GM19240 (cell line): Measurements from ENCODE around the gene SORCS2.

Experiments
- DNase-seq: peaks from one replicate; pipeline ENCODE4 v3.0.0; 2011; ENCODE audit warnings: low spot score; ENCODE audit not compliant: insufficient read length

Gene SORCS2

DNA sequence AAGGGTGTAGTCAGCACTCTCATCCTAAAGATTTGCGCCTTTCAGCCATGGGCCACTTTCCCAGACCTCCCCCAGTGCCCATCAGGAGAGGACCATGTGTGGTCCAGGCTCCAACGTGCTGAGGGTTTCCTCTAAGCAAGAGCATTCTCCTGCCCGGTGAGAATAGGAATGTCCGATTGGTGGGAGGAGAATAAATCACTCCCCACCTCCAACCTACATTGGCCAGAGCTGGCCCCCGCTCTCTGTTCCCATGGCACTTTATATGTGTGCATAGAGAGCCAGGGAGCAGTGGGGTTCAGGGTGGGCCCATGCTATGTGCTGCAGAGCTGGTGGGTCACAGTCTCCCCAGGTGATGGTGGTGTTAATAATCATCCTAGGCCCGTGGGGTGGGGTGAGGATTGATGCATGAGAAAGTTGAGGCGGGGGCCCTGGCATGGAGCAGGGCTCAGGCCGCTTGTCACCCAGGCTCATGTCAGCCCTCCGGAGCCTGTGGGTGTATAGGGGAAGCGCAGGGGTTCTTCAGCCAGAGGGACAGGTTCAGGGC, 6.8 kb upstream of the SORCS2 start:
- DNase-seq = no peak

DNA sequence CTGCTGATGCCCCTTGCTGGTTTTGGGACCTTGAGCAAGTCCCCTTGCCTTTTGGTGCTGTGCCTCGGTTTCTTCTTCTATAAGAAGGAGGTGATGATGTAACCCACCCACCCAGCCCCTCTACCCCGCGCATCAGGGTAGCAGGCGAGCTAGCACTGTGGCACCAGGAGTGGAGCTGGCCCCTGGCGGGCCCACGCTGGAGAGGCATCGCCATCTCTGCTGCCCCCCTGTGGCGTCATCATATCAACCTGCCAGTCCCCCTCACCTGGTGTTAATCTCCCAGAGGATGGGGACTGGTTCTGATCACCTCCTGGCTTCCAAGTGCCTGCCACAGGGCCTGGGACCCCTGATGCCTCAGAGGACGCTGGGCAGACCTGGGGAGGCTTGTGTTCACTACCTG, 6.3 kb upstream of the SORCS2 start:
- no peak for DNase-seq

DNA sequence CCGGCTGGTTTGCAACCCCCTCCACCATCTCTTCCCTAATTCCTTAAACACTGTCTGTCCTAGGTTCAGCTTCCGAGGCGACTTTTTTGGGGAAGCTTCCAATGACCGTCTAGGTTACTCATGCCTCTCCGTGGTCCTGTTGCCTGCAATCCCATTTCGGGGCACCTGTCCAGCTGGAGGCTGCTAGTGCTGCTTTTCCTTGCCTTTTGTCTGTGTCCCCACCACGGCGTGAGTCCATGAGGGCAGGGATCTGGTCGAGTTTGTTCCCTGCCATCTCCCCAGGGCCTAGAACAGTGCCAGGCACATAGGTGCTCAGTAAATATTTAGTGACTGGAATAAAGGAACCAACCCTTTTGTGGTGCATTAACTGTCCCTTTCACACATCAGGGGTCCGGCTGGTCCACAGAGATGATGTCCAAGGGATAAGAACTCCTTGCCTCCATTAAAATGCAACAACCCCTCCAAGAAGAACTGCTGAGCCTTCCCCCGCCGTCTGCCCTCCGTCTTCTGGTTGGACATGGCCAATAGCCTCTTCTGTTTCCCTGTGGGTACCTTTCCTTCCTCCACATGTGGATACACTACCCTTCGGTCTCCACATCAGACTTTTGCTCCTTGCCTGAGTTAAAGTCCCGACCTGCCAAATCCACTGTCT, 5.7 kb upstream of the SORCS2 start:
- DNase-seq = no peak

DNA sequence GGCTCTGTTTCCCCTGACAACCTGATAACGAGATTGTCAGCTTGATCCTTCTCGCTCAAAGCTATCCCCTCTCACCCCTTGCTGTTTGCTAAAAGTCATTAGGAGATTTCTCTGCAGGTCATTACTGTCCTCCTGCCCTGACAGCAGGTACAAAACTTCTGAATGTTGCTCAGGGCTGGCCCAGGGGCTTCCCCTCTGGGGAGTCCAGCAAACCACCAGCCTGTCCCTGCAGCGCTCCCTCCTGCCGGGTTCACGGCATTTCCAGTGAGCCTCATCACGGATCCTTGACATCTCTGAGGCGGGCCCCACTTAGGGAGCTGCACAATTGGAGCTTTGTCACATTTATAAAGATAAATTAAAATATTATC, 5.2 kb upstream of the SORCS2 start:
- DNase-seq = no peak

DNA sequence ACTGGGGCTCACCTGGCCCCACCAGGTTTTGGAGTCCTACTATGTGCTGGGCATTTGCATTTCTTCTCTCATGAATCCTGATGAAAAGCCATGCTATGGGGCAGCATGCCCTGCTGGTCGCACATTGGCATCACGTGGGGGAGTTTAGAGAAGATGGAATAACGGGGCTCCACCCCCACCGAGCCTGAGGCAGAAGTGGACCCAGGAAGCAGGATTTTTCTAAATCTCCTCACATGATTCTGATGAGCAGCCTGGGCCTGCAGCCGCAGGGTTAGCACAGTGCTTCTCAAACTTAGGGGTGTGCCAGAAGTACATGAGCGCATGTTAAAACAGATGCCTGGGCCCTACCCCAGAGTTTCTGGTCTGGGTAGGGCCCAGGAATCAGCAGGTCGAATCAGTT, 4.6 kb upstream of the SORCS2 start:
- no peak for DNase-seq

DNA sequence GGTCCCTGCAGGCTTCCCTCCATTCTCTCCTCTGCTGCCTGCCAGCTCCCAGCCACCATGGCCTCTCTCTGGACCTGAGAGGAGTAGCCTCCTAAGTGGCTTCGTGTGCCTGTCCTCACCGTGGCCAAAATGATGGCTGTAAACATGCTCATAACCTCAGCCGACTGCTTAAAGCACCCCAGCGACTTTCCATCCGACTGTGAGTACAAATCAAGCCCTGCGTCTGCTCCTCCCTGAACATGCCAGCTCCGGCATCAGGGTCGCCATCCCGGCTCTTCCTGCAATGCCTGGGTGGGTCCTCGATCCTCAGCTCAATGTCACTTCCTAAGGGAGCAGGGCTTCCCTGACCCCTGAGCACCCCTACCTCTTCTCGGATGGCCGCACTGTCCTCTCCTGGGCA, 3.3 kb upstream of the SORCS2 start:
- no peak for DNase-seq

DNA sequence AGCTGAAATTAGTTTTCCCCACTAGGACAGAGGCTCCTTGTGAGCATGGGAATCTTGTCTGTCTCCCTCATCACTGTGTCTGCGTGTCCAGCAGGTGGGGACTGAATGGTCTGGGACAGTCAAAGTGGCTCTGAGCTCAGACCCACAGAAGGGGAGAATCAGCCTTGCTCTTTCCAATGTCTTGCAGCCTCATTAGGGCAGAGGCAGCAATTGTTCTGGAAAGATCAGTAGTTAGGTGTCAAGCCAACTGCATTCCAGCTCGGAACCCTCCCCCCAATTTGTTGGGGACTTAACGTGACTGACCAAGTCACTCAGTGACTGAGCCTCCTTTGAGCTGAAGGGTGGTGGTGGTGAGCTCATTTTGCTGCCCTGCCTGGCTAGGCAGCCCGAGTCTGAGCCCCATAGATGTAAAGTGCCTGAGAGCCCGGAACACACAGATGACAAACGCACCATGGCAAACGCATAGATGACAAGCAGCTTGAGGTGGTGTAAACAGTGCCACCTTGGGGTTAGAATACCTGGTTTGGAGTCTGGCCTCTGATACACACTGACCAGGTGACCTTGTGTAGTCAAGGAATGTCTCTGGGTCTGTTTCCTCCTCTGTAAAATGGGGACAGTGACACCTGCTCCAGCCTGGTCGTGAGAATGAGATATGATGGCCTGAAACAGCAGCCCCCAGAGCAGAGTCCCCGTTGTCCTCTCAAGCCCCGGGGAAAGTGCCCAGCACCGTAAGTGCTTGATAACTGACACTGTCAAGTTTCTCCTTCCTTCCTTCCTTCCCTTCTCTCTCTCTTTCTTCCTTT, 2.7 kb upstream of the SORCS2 start:
- DNase-seq = no peak

DNA sequence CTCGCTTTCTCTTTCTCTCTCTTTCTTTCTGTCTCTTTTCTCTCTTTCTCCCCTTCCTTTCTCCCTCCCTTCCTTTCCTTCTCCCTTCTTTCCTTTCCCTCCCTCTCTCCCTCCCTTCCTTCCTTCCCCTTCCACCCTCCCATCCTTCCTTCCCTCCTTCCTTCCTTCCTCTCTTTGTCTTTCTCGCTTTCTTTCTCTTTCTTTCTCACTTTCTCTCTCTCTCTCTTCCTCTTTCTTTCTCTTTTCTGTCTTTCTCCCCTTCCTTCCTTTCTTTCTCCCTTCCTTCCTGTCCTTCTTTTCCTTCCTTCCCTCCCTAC, 2.1 kb upstream of the SORCS2 start:
- no peak for DNase-seq

DNA sequence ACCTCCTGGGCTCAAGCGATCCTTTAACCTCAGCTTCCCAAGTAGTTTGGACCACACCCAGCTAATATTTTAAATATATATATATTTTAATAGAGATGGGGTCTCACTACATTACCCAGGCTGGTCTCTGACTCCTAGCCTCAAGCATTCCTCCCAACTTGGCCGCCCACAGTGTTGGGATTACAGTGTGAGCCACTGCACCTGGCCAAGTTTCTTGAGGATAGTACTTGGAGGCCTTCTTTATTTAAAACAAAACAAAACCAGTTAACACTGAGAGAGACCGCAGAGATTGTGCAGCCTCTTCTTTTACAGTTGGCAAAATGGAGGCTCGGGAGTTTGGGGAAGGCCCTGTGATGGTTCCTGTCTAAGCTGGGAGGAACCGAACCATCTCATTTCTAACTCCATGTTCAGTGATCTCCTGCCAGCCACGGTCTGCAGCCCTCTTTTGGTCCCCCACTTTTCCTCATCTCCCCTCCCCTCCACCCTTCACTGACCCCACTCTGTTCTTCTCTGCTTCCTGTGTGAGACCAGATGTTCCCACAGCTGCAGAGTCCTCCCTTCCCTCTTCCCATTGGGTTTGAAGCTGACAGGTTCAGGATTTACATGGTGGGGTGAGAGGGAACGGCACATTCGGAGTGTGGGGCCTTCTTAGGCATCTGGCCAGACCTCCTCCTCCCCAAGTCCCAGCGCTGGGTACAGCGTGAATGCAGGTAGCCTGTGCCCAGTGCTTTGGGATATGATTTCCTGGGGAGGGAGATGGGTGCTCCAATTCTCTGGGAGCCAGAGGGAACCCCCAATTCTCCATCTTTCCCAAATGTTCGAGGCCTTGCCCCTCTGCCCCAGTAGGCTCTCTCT, 1.4 kb upstream of the SORCS2 start:
- DNase-seq = no peak

DNA sequence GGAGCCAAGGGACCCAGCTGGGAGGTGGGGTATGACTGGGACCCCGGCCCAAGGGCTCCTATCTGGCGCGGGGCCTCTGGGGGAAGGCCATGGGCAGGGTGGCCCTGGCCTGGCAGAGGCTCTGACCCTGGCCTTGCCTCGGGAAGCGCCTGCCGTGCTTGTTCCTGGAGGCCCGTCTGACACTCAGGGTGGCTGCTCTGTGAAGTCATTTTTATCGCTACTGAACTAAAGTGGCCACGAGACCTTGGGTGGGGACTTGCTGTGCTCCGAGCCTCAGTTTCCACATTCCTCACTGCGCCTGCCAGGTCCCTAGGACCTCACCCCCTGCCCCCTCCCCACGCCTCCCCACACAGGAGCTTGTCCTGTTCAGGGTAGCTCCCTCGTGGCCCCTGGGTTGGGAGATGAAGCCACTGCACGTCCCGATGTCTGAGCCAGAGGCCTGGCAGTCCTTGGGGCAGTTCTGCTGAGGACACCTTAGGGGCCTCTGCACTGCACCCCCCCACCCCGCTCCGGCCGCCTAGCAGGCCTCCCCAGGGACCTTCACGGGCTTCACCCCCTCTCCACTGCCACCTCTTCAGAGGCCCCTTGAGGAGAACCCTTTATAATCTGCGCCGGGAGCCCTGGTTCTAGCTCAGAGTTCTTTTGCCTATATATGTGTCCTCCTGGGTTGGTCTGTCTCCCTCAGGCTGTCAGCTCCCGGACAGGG, 639 bp upstream of the SORCS2 start:
- DNase-seq = no peak

DNA sequence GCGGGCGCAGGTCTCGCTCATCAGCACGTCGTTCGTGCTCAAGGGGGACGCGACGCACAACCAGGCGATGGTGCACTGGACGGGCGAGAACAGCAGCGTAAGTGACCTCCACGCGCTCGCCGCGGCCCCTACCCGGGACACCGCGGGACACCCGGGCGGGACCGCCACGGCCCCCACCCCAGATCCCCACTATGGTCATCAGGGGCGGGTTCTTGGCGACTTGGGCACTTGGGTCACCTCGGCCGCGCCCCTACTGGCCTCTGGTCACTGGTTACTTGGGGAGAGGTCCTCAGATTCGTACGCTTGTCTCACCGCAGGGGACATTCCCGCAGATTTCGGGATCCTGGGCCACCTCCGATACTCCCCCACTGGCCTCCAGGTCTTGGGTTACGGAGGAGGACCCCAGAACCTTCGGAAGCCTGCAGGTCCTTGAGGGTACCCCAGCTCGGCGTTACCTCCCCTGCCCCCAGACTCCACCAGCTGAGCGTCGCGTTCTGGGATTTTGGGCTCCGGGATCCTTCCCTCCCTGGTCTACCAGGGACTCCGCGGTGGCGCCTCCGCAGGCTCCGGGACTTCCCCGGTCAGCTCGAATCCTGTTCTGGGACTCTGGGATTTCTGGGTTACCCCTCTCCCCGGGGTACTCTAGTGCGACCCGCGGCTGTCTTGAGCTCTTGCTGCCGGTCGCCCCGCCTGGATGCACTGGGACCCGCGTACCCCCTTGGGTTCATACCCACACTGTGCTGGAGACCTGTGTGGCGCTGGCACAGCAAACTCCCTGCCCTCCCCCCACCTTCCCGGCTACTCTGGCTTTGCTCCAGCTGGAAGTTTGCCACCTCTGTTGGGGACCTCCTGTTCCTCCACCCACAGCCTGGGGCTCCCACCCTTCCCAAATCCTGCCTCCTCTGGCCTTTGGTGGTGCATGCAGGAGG, 956 bp downstream of the SORCS2 start:
- no peak for DNase-seq

DNA sequence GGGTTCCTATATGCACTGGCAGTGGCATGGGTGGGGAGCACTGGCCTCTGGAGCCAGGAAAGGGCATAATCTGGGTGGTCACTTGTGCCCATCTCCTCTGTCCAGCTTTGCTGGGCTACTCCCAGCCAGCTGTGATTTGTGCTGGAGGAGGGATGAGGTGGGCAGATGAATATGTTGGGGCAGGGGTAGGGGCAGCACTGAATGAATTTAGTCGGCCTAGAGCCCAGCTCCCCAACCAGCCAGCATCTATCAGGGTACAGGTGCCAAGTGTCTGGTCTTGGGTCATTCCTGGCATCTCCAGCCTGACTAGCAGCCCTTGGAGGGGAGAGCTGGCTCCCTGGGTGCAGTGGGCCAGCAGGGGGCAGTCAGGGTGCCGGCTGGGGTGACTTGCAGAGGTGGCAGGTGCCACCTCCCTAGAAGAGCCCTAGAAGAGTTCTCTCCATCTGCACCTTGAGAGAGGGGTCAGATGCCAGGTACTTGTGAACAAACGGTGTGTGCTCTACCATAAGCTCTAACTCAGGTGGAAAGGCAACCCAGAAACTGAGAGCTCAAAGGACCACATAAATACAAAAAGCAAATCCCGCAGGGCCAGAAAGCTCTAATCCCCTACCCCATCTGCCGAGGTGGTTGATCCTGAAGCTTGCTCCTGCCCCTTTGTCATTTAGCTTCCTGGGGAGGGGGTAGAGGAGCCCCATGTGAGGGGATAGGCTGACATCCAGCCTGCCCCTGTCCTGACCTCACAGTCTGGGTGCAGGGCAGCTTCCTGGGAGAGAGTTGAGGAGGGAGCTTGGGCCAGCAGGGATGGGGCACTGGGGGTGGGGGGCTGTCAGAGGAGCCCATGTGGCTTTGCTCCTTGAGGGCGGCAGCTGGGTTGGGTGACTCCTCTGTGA, 2.2 kb downstream of the SORCS2 start:
- no peak for DNase-seq

DNA sequence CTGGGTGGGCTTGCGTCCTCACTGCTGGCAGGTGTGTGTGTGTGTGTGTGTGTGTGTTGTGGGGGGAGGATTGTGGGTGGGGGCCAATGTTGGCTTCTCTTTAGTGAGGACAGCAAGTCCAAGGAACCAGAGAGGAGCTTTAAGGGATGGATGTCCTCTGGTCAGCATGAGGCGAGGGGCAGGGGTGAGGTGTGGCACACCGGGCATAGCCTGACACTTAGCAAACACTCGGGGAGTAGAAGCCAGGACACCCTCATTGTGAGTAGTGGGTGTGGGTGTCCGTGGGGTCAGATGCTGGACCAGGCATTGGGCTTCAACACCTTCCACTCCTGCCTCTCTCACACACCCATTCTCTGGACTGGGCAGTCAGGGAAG, 2.8 kb downstream of the SORCS2 start:
- no peak for DNase-seq

DNA sequence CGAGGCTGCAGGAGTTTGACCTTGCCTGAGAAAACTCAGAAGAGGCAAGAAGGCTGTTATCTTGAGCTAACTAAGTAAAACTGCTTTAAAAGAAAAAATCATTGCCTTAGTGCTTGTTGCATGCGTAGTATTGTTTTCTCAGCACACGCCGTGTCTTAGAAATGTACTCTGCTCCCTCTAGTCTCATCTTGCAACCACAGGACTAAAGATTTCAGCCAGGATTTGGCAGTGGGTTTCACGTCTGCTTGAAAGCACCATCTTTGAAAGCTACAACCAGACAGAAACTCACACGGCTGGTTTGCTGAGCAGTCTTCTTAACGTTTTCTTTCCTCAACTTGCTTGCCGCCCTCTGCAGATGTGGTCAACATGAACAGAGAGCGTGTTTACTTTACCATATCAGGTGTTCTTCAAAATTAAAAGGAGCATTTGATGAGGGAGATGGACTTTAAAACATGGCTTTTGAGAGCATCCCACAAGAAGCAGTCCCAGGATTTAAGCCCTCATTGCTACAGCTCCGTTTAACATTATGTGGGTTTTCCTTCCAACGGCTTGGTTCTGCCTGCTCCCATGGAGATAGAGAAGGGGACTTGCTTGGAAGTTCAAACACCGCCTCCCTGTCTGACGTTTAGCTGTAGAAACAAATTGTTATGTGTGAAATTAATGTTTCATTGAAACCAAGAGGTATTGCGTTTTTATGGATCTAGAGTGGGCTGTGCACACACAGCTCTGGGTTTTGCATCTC, 3.4 kb downstream of the SORCS2 start:
- DNase-seq = no peak

DNA sequence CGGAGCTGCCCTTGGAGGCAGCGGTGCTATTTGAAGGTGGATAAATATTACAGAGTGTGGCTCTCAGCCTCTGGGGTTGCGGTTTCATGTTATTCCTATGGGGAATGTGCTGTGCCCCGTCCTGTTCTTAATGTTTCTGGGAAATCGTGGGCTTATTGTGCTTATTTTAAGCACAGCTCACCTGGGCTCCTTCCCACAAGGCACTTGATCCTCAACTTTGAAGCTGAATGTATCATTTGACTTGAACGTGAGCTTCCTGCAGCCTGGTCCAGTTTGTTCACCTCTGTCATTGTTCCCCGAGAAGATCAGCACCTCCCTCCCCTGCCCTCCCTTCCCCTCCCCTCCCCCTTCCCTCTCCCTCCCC, 3.9 kb downstream of the SORCS2 start:
- DNase-seq = no peak

DNA sequence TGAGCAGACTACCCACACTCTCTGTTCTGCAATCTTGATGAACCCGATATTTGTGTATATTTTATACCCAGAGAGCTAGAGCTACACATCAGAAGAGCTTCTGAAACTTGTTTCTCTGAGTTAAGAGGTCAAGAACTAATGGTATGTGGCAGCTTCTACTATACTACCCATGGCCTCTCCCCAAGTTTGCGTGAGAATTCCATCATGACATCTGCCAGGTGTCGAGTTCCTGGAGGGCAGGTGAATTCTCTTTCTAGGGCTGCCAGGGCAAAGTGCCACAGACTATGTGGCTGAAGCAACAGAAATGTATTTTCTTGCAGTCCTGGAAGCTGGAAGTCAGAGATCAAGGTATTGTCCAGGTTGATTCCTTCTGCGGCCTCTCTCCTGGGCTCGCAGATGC, 4.4 kb downstream of the SORCS2 start:
- no peak for DNase-seq

DNA sequence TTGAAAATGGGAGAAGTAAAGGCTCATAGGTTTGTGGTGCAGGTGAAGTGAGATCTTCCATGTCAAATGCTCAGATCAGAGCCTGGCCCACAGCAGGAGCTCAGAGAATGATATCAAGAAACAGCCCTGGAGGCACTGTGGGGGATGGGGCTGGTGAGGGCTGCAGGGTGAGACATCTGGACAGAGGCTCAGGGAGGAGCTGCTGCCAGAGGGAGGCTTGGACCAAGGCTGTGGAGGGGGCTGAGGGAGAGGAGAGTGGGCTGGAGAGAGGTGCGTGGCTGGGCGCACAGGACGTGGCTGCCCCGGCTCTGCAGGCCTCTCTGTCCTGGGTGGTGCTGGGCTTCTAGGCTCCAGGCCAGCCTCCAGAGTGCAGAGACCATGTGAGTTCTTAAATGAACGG, 5.6 kb downstream of the SORCS2 start:
- DNase-seq = no peak

DNA sequence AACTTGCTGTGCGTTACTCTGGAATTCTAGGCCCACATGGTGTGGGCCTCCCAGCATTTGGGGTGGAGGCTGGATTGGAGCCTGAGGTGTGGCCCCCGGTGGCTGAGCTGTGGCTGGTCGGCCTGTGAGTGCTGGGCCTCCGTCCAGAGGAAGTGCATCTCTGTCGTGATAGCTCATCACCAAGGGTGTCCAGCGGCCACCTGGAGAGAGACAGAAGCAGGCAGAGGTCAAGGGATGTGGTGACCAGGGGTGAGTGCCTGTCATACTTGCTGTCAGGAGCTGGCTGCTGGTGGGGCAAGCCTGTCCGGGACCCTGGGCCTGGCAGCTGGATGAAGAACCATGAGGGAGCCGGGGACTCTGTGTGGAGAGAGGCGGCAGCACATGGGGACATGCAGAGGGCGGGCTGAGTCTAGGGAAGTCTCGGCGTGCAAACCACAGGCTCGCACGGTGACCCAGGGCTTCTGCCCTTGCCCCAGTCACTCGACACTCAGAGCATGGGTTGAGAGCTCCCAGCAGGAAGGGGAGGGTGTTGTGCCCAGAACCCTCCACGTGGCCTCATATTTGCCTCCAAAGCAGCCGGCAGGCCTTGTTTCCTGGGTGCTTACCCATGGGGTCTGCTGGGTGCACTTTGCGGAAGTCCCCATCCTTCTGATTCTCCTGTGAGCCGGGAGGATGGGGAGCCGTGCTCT, 6.2 kb downstream of the SORCS2 start:
- DNase-seq = no peak
